Measurements from ENCODE around the gene ITLN1. TPM values are rescaled to one million over a fixed set of nuclear protein-coding genes. Genes with fewer than 3 reads are reported as not detected.
A peak's percentile ranks its signal among the peaks of the same experiment; 100 is the strongest.

Gene ITLN1
- total and polyA plus RNA-seq, 3 experiments from 2014 or later = not detected

GRCh38 chr1:160866001-160866694, 18.8 kb downstream of the ITLN1 start:
- Histone ChIP-seq H3K36me3 (ENCODE audit: insufficient read depth, low read length) (no peaks in the 10 kb centered on the region), H3K9me3 (ENCODE audit: low read length) (no peaks in the 10 kb centered on the region), H3K4me1 (ENCODE audit: insufficient read depth, low read length) (peaks cover 7% of the 10 kb centered on the region), H3K27ac (ENCODE audit: low read depth, low read length) (no peak overlapping the region), H3K27me3 (ENCODE audit: insufficient read depth, low read length, poor library complexity, severe bottlenecking) (no peaks in the 10 kb centered on the region), H3K4me3 (ENCODE audit: low read length) (no peak overlapping the region)
- DNase-seq = no peak
- Mint-ChIP-seq H3K9me3 (no peaks in the 10 kb centered on the region), H3K4me1 (peaks cover 28 to 31% (median 30%) of the 10 kb centered on the region in 3 donors), H3K27ac (peak overlapping the region in 1 of 8 donors; percentile 3), H3K4me3 (no peak overlapping the region), H3K27me3 (peaks cover 0 to 1% of the 10 kb centered on the region in 2 donors), H3K36me3 (no peaks in the 10 kb centered on the region)
- ChIA-PET CTCF (interaction anchor here (1.3 to 14.1 kb wide), 2 partner anchors 10 to 27 kb away, joined by 4 to 137 read pairs; no protein-coding TSS in a partner anchor), POLR2A (no interaction called here)

DNA sequence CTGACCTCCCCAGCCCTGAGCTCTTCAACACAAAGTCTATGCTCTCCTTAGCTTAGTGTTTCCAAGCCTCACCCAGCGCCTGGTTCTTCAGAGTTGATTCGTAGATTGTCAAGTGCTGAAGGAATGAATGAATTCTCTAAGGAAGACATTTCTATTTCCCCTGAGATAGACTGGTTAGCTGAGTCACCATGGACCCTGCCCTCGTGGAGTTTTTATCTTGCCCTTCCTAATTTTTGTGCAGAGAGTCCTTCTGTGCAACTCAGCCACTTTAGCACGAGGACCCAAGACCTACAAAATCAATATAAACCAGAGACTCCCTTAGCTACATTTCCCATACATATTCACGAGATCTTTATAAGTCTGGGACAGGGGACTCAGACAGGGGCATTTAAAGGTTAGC, 19.6 kb downstream of the ITLN1 start:
- H3K4me3 ChIP-seq (ENCODE audit: low read length) = no peak overlapping the region
- H3K4me1 ChIP-seq (ENCODE audit: insufficient read depth, low read length) = peaks cover 7% of the 10 kb centered on the region
- Mint-ChIP-seq H3K9me3 (no peaks in the 10 kb centered on the region), H3K27me3 (peaks cover 0 to 1% of the 10 kb centered on the region in 2 donors), H3K27ac (peak overlapping the region in 2 of 8 donors; percentile 20 to 72), H3K36me3 (no peaks in the 10 kb centered on the region), H3K4me3 (no peak overlapping the region), H3K4me1 (peaks cover 36 to 39% (median 38%) of the 10 kb centered on the region in 3 donors)
- ChIA-PET CTCF (interaction anchor here (1.1 to 14.1 kb wide), 4 partner anchors 9 to 27 kb away, joined by 3 to 137 read pairs (median 4); partner anchors contain the start of gene ITLN1), POLR2A (no interaction called here)
- no peaks in the 10 kb centered on the region for H3K9me3 ChIP-seq (ENCODE audit: low read length)
- no peak overlapping the region for H3K27ac ChIP-seq (ENCODE audit: low read depth, low read length)
- no peaks in the 10 kb centered on the region for H3K27me3 ChIP-seq (ENCODE audit: insufficient read depth, low read length, poor library complexity, severe bottlenecking)
- H3K36me3 ChIP-seq (ENCODE audit: insufficient read depth, low read length) = no peaks in the 10 kb centered on the region
- no peak for DNase-seq

- H3K4me1 ChIP-seq (ENCODE audit: insufficient read depth, low read length) = peaks cover 7% of the 10 kb centered on the region
- H3K4me3 Mint-ChIP-seq = peak overlapping the region in 3 of 7 donors; percentile 8 to 85 (median 9)
- H3K36me3 ChIP-seq (ENCODE audit: insufficient read depth, low read length) = no peaks in the 10 kb centered on the region
- H3K9me3 Mint-ChIP-seq = no peaks in the 10 kb centered on the region
- no peaks in the 10 kb centered on the region for H3K27me3 ChIP-seq (ENCODE audit: insufficient read depth, low read length, poor library complexity, severe bottlenecking)
- no peaks in the 10 kb centered on the region for H3K36me3 Mint-ChIP-seq
- H3K27ac Mint-ChIP-seq = peak overlapping the region in 3 of 8 donors; percentile 54 to 94 (median 60)
- H3K27ac ChIP-seq (ENCODE audit: low read depth, low read length) = no peak overlapping the region
- POLR2A ChIA-PET = interaction anchor here (1.0 kb wide), 1 partner anchor 21 kb away, joined by 3 read pairs; no protein-coding TSS in a partner anchor
- CTCF ChIA-PET = interaction anchor here (1.1 to 14.1 kb wide), 3 partner anchors 20 to 90 kb away, joined by 3 to 137 read pairs (median 4); partner anchors contain the start of gene ITLN1
- DNase-seq = no peak
- H3K4me3 ChIP-seq (ENCODE audit: low read length) = no peak overlapping the region
- no peaks in the 10 kb centered on the region for H3K9me3 ChIP-seq (ENCODE audit: low read length)
- peaks cover 0 to 1% of the 10 kb centered on the region in 2 donors for H3K27me3 Mint-ChIP-seq
- peaks cover 38 to 44% (median 43%) of the 10 kb centered on the region in 3 donors for H3K4me1 Mint-ChIP-seq
These were observed 20.8 kb downstream of the ITLN1 start for GRCh38 chr1:160864173-160864572.

GRCh38 chr1:160863774-160864131, 21.2 kb downstream of the ITLN1 start:
- H3K27ac Mint-ChIP-seq = peak overlapping the region in 5 of 8 donors; percentile 60 to 98 (median 88)
- ChIA-PET POLR2A (interaction anchor here (1.0 kb wide), 1 partner anchor 21 kb away, joined by 3 read pairs; no protein-coding TSS in a partner anchor), CTCF (interaction anchor here (1.1 to 14.1 kb wide), 2 partner anchors 25 to 90 kb away, joined by 3 to 137 read pairs; no protein-coding TSS in a partner anchor)
- no peak overlapping the region for H3K4me3 ChIP-seq (ENCODE audit: low read length)
- H3K4me3 Mint-ChIP-seq = peak overlapping the region in 5 of 7 donors; percentile 7 to 60 (median 46)
- no peak overlapping the region for H3K27ac ChIP-seq (ENCODE audit: low read depth, low read length)
- peaks cover 7% of the 10 kb centered on the region for H3K4me1 ChIP-seq (ENCODE audit: insufficient read depth, low read length)
- H3K36me3 ChIP-seq (ENCODE audit: insufficient read depth, low read length) = no peaks in the 10 kb centered on the region
- peaks cover 0 to 1% of the 10 kb centered on the region in 2 donors for H3K27me3 Mint-ChIP-seq
- DNase-seq = no peak
- H3K9me3 Mint-ChIP-seq = no peaks in the 10 kb centered on the region
- peaks cover 3 to 4% (median 3%) of the 10 kb centered on the region in 3 donors for H3K36me3 Mint-ChIP-seq
- no peaks in the 10 kb centered on the region for H3K27me3 ChIP-seq (ENCODE audit: insufficient read depth, low read length, poor library complexity, severe bottlenecking)
- H3K9me3 ChIP-seq (ENCODE audit: low read length) = no peaks in the 10 kb centered on the region
- H3K4me1 Mint-ChIP-seq = peaks cover 43 to 49% (median 47%) of the 10 kb centered on the region in 3 donors

DNA sequence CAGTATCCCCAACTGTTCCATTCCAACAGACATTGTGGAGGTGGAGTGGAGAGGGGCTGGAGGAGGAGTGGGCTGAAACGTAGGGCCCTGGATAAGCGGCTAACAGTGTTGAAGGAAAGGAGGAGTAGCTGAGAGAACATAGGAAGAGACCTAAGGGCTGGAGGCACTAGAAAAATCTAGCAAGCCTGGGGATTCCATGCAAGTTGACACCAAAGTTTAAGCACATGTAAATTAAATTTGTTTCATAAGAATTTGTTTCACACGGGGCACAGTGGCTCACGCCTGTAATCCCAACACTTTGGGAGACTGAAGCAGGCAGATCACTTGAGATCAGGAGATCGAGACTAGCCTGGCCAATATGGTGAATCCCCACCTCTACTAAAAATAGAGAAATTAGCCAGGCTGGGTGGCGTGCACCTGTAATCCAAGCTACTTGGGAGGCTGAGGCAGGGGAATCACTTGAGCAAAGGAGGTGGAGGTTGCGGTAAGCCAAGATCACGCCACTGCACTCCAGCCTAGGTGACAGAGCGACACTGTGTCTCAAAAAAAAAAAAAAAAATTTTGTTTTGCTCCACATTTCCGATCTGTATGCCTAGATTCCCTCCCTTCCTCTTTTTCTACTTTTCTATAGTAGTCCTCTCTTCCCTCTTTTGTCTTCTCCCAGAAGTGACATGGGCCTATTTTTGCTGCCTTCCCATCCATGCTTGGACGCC, 21.8 kb downstream of the ITLN1 start:
- peaks cover 47 to 54% (median 53%) of the 10 kb centered on the region in 3 donors for H3K4me1 Mint-ChIP-seq
- POLR2A ChIA-PET = interaction anchor here (1.0 to 1.3 kb wide), 2 partner anchors 16 to 20 kb away, joined by 3 read pairs; no protein-coding TSS in a partner anchor
- H3K27ac ChIP-seq (ENCODE audit: low read depth, low read length) = no peak overlapping the region

DNA sequence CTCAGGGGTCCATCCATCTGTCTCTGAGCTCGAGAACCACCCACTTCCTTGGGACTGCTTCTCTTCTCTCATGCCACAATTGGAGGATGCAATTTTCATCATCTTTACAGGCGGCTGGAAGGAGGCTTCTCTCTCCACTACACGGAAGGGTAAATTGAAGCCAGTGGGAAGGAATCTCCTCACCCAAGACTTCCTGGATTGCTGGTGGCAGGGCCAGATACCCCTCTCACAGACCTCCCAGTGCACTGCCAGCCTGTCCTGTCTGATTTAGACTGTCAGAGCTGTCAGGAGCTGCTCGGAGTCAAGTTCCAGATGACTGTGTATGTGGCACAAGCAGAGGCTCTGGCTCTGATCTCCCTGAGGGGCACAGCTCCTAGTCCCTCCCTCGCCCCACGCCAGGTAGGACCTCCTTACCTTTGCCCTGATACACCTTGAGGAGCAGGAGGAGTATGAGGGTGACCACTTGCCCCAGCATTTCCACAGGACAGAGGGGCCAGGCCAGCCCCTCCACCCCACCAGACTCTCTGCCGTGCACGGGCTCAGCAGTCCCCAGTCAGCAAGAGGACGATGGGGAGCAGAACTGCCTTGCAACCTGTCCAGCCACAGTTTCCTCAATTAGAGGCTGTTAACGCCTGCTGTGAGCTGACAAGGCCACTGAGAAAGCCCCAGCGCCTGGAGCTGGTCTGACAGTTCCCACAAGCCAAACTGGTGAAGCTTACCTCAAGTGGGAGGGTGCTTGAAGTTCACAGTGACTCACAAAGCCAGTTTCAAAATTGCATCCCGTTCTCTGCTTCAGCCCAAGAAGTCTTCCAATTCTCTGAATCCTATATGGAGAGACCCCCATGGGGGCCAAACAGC, 22.5 kb downstream of the ITLN1 start, which contains the start of gene CD244:
TSS of gene CD244 (minus strand) at position 685 of the 858 bp plus-strand sequence. CDS start at position 475, 210 bp downstream.
- Mint-ChIP-seq H3K4me3 (peak within 1 kb of the TSS; percentile 87 to 98 (median 91)), H3K27ac (peak within 1 kb of the TSS; percentile 77 to 98 (median 94)), H3K36me3 (peaks cover 6 to 10% (median 7%) of the 10 kb centered on the region in 3 donors), H3K4me1 (peaks cover 50 to 58% (median 56%) of the 10 kb centered on the region in 3 donors), H3K9me3 (no peaks in the 10 kb centered on the region), H3K27me3 (peaks cover 0 to 1% of the 10 kb centered on the region in 2 donors)
- Histone ChIP-seq H3K9me3 (ENCODE audit: low read length) (no peaks in the 10 kb centered on the region), H3K27ac (ENCODE audit: low read depth, low read length) (no peak within 1 kb of the TSS), H3K4me3 (ENCODE audit: low read length) (peak within 1 kb of the TSS; percentile 27), H3K27me3 (ENCODE audit: insufficient read depth, low read length, poor library complexity, severe bottlenecking) (no peaks in the 10 kb centered on the region), H3K36me3 (ENCODE audit: insufficient read depth, low read length) (no peaks in the 10 kb centered on the region), H3K4me1 (ENCODE audit: insufficient read depth, low read length) (peaks cover 13% of the 10 kb centered on the region)
- peak in 4 of 5 donors; percentile 46 to 83 (median 59) for DNase-seq
- ChIA-PET CTCF (interaction anchor here (0.7 to 14.1 kb wide), 11 partner anchors 9 to 94 kb away, joined by 3 to 137 read pairs (median 3); partner anchors contain the start of gene ITLN2), POLR2A (interaction anchor here (1.3 kb wide), 1 partner anchor 17 kb away, joined by 3 read pairs; no protein-coding TSS in a partner anchor)

More for the DNA sequence above, 21.8 kb downstream of the ITLN1 start:
- Histone ChIP-seq H3K4me3 (ENCODE audit: low read length) (peak overlapping the region; percentile 27), H3K9me3 (ENCODE audit: low read length) (no peaks in the 10 kb centered on the region), H3K27me3 (ENCODE audit: insufficient read depth, low read length, poor library complexity, severe bottlenecking) (no peaks in the 10 kb centered on the region), H3K4me1 (ENCODE audit: insufficient read depth, low read length) (peaks cover 11% of the 10 kb centered on the region), H3K36me3 (ENCODE audit: insufficient read depth, low read length) (no peaks in the 10 kb centered on the region)
- peaks cover 5 to 7% (median 6%) of the 10 kb centered on the region in 3 donors for H3K36me3 Mint-ChIP-seq
- peak overlapping the region; percentile 77 to 98 (median 94) for H3K27ac Mint-ChIP-seq
- peak overlapping the region; percentile 87 to 98 (median 91) for H3K4me3 Mint-ChIP-seq
- H3K9me3 Mint-ChIP-seq = no peaks in the 10 kb centered on the region
- H3K27me3 Mint-ChIP-seq = peaks cover 0 to 1% of the 10 kb centered on the region in 2 donors
- no peak for DNase-seq
- CTCF ChIA-PET = interaction anchor here (0.7 to 14.1 kb wide), 10 partner anchors 10 to 95 kb away, joined by 3 to 137 read pairs (median 4); no protein-coding TSS in a partner anchor
